Right lobe of liver (tissue), 4 donors: ENCODE measurements around the gene NCKAP5.

Source experiments
- CTCF ChIP-seq, 4 donors: fragments of 200-600 bp in 3 of 4; fragments of 450-650 bp in 1 of 4; IDR thresholded peaks; one replicate each; pipeline versions ENCODE4 v1.5.1 to v1.8.0; 2016 to 2022; ENCODE audit warnings: antibody characterized with exemption in 4 of 4, mild to moderate bottlenecking in 2 of 4
- POLR2A ChIP-seq: fragments of 450-650 bp; IDR thresholded peaks from one replicate; pipeline ENCODE4 v1.6.1; 2017; ENCODE audit warnings: antibody characterized with exemption, mild to moderate bottlenecking
- donor health status: DM: no; HTN: no; CAD: no.
- donor health status: DM: no; HTN: no; CAD: no.
- donor health status: DM: no; HTN: yes; CAD: no.

GRCh38 chr2:132929786-132930185 lies 638.5 kb downstream of the NCKAP5 start:
- TF ChIP-seq CTCF (IDR thresholded peaks at IDR 0.05) (no peak), POLR2A (no peak)
